HG03575 (cell line): ENCODE data around the gene ANKFN1.

Source experiments
- ATAC-seq: cut with Tn5 transposase; IDR thresholded peaks from one replicate; pipeline ENCODE4 v1.9.1; 2021; ENCODE audit not compliant: unreplicated experiment, insufficient number of reproducible peaks, low FRiP score; ENCODE audit errors: extremely low read depth

The ANKFN1 gene

GRCh38 chr17:56175299-56175955 is 22.2 kb downstream of the ANKFN1 start:
- no peak for ATAC-seq

- ATAC-seq: no peak
These were observed 22.8 kb downstream of the ANKFN1 start for GRCh38 chr17:56176091-56176490.

- ATAC-seq: no peak
These were observed 24.1 kb downstream of the ANKFN1 start for GRCh38 chr17:56177361-56177760.

- ATAC-seq: no peak
These were observed 24.9 kb downstream of the ANKFN1 start for GRCh38 chr17:56178203-56178602.

GRCh38 chr17:56182081-56182480 is 28.8 kb downstream of the ANKFN1 start:
- ATAC-seq: no peak

- no peak for ATAC-seq
These were observed 31.4 kb downstream of the ANKFN1 start for GRCh38 chr17:56184650-56185049.

GRCh38 chr17:56185491-56186221 is 32.4 kb downstream of the ANKFN1 start:
- no peak for ATAC-seq

- no peak for ATAC-seq
These were observed 33.0 kb downstream of the ANKFN1 start for GRCh38 chr17:56186222-56186786.

GRCh38 chr17:56203430-56203829 is 50.2 kb downstream of the ANKFN1 start:
- ATAC-seq: no peak

- ATAC-seq: no peak
These were observed 53.1 kb downstream of the ANKFN1 start for GRCh38 chr17:56206351-56206750.

GRCh38 chr17:56213031-56213430 is 59.8 kb downstream of the ANKFN1 start:
- ATAC-seq: no peak

GRCh38 chr17:56217921-56218320 is 64.6 kb downstream of the ANKFN1 start:
- ATAC-seq: no peak

- no peak for ATAC-seq
These were observed 69.0 kb downstream of the ANKFN1 start for GRCh38 chr17:56222255-56222654.

GRCh38 chr17:56230660-56231059 is 77.4 kb downstream of the ANKFN1 start:
- ATAC-seq: no peak

GRCh38 chr17:56231252-56231651 is 78.0 kb downstream of the ANKFN1 start:
- no peak for ATAC-seq

GRCh38 chr17:56231693-56232092 is 78.4 kb downstream of the ANKFN1 start:
- ATAC-seq: no peak

- ATAC-seq: no peak
These were observed 91.1 kb downstream of the ANKFN1 start for GRCh38 chr17:56244268-56244890.

GRCh38 chr17:56247816-56248215 is 94.5 kb downstream of the ANKFN1 start:
- no peak for ATAC-seq

- no peak for ATAC-seq
These were observed 103.8 kb downstream of the ANKFN1 start for GRCh38 chr17:56257075-56257474.
